Measurements from ENCODE around the gene GALNT8. TPM values are rescaled to one million over a fixed set of nuclear protein-coding genes. Genes with fewer than 3 reads are reported as not detected.

Gene GALNT8
- total RNA-seq, 1 experiment from 2014 or later, result not detected

- Histone ChIP-seq H3K9me3 (ENCODE audit: control insufficient read depth in 1 of 2, insufficient read depth in 1 of 2, low read depth in 1 of 2, low read length in 2 of 2) (no peaks in the 10 kb centered on the region), H3K27ac (ENCODE audit: low read depth, low read length) (no peak overlapping the region), H3K9ac (ENCODE audit: low read length) (no peak overlapping the region), H3K4me3 (replicated peaks in 1 of 2; ENCODE audit: low read depth in 1 of 2, low read length in 2 of 2) (no peak overlapping the region), H4K20me1 (ENCODE audit: insufficient read depth) (no peaks in the 10 kb centered on the region), H3K4me2 (ENCODE audit: low read length) (no peak overlapping the region), H3K4me1 (ENCODE audit: control insufficient read depth in 1 of 2, insufficient read depth in 2 of 2, low read length in 2 of 2) (no peaks in the 10 kb centered on the region), H3K27me3 (ENCODE audit: insufficient read depth, low read length) (peaks cover 16% of the 10 kb centered on the region), H3K36me3 (ENCODE audit: control insufficient read depth in 1 of 2, insufficient read depth in 2 of 2, low read length in 2 of 2) (no peaks in the 10 kb centered on the region), H3K79me2 (ENCODE audit: insufficient read depth, low read length) (no peaks in the 10 kb centered on the region), H3K9me2 (ENCODE audit: insufficient read depth) (no peaks in the 10 kb centered on the region), H2AFZ (ENCODE audit: low read depth, low read length, poor library complexity, severe bottlenecking) (no peak overlapping the region)
- ChIA-PET RAD21 (ENCODE audit: low non-redundant PET in 1 of 2, low total read pairs in 2 of 2, uncharacterized antibody in 2 of 2, unreplicated experiment in 2 of 2) (no interaction called here), POLR2A (no interaction called here), CTCF (no interaction called here)
- TF ChIP-seq CTCF (IDR thresholded peaks at IDR 0.05 in 2 of 3, conservative IDR thresholded peaks at IDR 0.05 in 1 of 3; ENCODE audit: borderline replicate concordance in 1 of 3, insufficient read depth in 1 of 3, low read depth in 2 of 3, low read length in 2 of 3) (no peak), EZH2phosphoT487 (IDR thresholded peaks at IDR 0.05; ENCODE audit: borderline replicate concordance) (no peak), JUND (IDR thresholded peaks at IDR 0.05) (no peak), EGR1 (IDR thresholded peaks at IDR 0.05; ENCODE audit: low read depth) (no peak), POLR2AphosphoS5 (IDR thresholded peaks at IDR 0.05; ENCODE audit: low read depth, low read length) (no peak), EZH2 (IDR thresholded peaks at IDR 0.05) (no peak)
- no TSS peak for BruUV-seq (replicated peaks)
- DNase-seq (ENCODE audit: low read depth, low spot score) (no peak), ATAC-seq (no peak)
- intact Hi-C loops (cut with micrococcal nuclease), result no loop called here
These were observed 22.3 kb downstream of the GALNT8 start for GRCh38 chr12:4742416-4742970.

DNA sequence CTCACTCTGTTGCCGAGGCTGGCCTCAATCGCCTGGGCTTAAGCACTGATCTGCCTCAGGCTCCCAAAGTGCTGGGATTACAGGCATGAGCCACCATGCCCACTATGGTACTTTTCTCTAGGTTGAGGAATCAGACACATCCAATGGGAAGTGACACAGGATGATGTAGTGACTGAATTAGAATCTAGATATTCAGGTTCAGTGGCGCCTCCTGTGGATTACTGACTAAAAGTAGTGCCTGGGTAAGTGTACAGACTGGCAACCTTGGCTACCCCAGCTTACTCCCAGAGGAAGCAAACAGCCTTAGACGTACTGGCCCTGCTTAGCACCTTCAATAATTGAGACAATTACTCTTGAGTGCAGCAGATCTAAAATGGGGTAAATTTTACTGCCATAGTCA, 22.8 kb downstream of the GALNT8 start:
- no peaks in the 10 kb centered on the region for H3K9me3 ChIP-seq (ENCODE audit: control insufficient read depth in 1 of 2, insufficient read depth in 1 of 2, low read depth in 1 of 2, low read length in 2 of 2)
- no peak for TF ChIP-seq TCF7L2 (IDR thresholded peaks at IDR 0.05; ENCODE audit: borderline replicate concordance, extremely low read depth, insufficient read depth, insufficient read length)
- no peak for TF ChIP-seq ZBTB33 (IDR thresholded peaks at IDR 0.05; ENCODE audit: extremely low read depth, insufficient replicate concordance, low read length)
- TF ChIP-seq ELF1 (IDR thresholded peaks at IDR 0.05; ENCODE audit: borderline replicate concordance, low read depth), result no peak
- no peak for TF ChIP-seq FOSL1 (IDR thresholded peaks at IDR 0.05; ENCODE audit: low read depth)
- no peak for TF ChIP-seq SP1 (IDR thresholded peaks at IDR 0.05; ENCODE audit: low read depth)
- TF ChIP-seq ATF3 (IDR thresholded peaks at IDR 0.05), result no peak
- TF ChIP-seq EZH2 (IDR thresholded peaks at IDR 0.05), result no peak
- TF ChIP-seq MAX (IDR thresholded peaks at IDR 0.05), result no peak
- TF ChIP-seq CTCF (IDR thresholded peaks at IDR 0.05 in 2 of 3, conservative IDR thresholded peaks at IDR 0.05 in 1 of 3; ENCODE audit: borderline replicate concordance in 1 of 3, insufficient read depth in 1 of 3, low read depth in 2 of 3, low read length in 2 of 3), result no peak
- no peak for TF ChIP-seq JUND (IDR thresholded peaks at IDR 0.05)
- no peak overlapping the region for H3K4me2 ChIP-seq (ENCODE audit: low read length)
- H3K79me2 ChIP-seq (ENCODE audit: insufficient read depth, low read length), result no peaks in the 10 kb centered on the region
- intact Hi-C loops (cut with micrococcal nuclease), result no loop called here
- no TSS peak for BruUV-seq (replicated peaks)
- ChIA-PET RAD21 (ENCODE audit: low non-redundant PET in 1 of 2, low total read pairs in 2 of 2, uncharacterized antibody in 2 of 2, unreplicated experiment in 2 of 2) (no interaction called here), POLR2A (no interaction called here), CTCF (no interaction called here)
- H2AFZ ChIP-seq (ENCODE audit: low read depth, low read length, poor library complexity, severe bottlenecking), result no peak overlapping the region
- no peak overlapping the region for H3K4me3 ChIP-seq (replicated peaks in 1 of 2; ENCODE audit: low read depth in 1 of 2, low read length in 2 of 2)
- peaks cover 10% of the 10 kb centered on the region for H3K27me3 ChIP-seq (ENCODE audit: insufficient read depth, low read length)
- H4K20me1 ChIP-seq (ENCODE audit: insufficient read depth), result no peaks in the 10 kb centered on the region
- DNase-seq (ENCODE audit: low read depth, low spot score) (no peak), ATAC-seq (peak; percentile 47)
- H3K9me2 ChIP-seq (ENCODE audit: insufficient read depth), result no peaks in the 10 kb centered on the region
- H3K27ac ChIP-seq (ENCODE audit: low read depth, low read length), result no peak overlapping the region
- no peak overlapping the region for H3K9ac ChIP-seq (ENCODE audit: low read length)
- no peaks in the 10 kb centered on the region for H3K4me1 ChIP-seq (ENCODE audit: control insufficient read depth in 1 of 2, insufficient read depth in 2 of 2, low read length in 2 of 2)
- H3K36me3 ChIP-seq (ENCODE audit: control insufficient read depth in 1 of 2, insufficient read depth in 2 of 2, low read length in 2 of 2), result no peaks in the 10 kb centered on the region

All from HCT116 (cell line).